MV-4-11 (cell line): ENCODE data around the gene SLC30A3.

ENCODE experiments used
- DNase-seq: peaks from one replicate; lab custom pipeline; 2025; lab: John Stamatoyannopoulos, UW

Gene SLC30A3

DNA sequence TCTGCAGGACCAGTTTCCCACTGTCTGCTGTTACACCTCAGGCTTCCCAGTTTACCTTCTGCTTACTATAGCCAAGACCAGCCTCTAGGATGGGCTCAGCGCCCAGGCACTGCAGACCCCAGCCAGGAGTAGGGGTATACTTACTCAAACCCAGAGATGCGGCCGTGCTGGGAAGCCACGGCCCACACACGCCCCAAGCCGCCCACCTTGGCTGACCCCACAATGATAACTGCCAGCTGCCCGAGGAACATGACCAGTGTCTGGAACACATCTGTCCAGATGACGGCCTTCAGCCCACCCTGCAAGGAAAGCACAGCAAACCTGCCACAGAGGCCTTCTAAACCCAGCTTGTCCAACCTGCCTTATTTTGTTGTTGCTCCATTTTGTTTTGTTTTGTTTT, 57.6 kb downstream of the SLC30A3 start:
- no peak for DNase-seq

DNA sequence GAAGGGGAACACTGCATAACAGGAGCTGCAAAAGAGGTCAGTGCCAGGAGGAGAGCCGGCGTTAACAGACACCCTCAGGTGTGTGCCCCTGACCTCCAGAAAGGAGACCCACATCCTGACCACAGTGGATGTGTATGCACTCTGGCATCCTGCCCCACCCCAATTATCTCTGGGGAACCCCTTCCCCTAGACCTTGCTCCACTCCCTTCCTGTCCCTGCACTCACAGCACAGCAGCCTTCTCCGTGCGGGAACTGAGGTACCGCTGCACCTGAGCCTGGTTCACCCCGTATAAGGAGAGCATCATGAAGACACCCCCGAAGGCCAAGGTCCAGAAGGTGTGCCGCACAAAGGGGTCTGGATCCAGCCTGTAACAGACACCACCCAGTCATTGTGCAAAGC, 58.3 kb downstream of the SLC30A3 start:
- DNase-seq: no peak

GRCh38 chr2:27203741-27204140, 59.1 kb downstream of the SLC30A3 start:
- no peak for DNase-seq
